Peyer's patch (tissue), 4 donors: Measurements from ENCODE around the gene GNAQ.

Source experiments
- POLR2A ChIP-seq, 2 donors: fragments of 450-650 bp; IDR thresholded peaks; one replicate each; pipeline ENCODE4 v1.5.1; 2017; ENCODE audit warnings: antibody characterized with exemption in 2 of 2, mild to moderate bottlenecking in 2 of 2, moderate library complexity in 2 of 2
- TF ChIP-seq, protein P1 (sequence below), 6 experiments: fragments of 450-650 bp in 4 of 6; fragments of 200-600 bp in 2 of 6; sonication (generic) in 1 of 6; IDR thresholded peaks; one replicate each; pipeline ENCODE4 v1.5.1; 2017 to 2019; ENCODE audit warnings: antibody characterized with exemption in 6 of 6, mild to moderate bottlenecking in 3 of 6, moderate library complexity in 1 of 6

DNA sequence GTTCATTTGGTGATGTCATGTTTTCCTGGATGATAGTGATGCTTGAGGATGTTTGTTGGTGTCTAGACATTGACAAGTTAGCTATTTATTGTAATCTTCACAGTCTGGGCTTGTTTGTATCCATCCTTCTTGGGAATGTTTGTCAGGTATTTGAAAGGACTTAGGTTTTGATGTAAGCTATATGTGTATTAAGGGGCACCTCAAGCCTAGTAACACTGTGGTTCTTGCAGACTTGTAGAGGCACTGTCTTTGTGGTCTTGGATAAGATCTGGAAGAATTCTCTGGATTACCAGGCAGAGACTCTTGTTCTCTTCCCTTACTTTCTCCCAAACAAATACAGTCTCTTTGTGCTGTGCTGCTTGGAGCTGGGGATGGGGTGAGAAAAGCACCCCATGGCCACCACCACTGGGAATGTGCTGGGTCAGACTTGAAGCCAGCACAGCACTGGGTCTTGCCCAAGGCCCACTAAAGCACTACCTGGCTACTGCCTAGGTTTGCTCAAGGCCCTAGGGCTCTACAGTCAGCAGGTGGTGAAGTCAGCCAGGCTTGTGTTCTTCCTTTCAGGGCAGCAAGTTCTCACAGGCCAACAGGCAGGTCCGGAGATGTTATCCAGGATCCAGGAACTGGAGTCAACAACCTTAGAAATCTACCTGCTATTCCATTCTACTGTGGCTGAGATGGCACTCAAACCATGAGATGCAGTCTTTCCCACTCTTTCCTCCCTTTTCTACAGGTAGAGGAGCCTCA, 334.2 kb downstream of the GNAQ start:
- TF ChIP-seq, protein P1, sequence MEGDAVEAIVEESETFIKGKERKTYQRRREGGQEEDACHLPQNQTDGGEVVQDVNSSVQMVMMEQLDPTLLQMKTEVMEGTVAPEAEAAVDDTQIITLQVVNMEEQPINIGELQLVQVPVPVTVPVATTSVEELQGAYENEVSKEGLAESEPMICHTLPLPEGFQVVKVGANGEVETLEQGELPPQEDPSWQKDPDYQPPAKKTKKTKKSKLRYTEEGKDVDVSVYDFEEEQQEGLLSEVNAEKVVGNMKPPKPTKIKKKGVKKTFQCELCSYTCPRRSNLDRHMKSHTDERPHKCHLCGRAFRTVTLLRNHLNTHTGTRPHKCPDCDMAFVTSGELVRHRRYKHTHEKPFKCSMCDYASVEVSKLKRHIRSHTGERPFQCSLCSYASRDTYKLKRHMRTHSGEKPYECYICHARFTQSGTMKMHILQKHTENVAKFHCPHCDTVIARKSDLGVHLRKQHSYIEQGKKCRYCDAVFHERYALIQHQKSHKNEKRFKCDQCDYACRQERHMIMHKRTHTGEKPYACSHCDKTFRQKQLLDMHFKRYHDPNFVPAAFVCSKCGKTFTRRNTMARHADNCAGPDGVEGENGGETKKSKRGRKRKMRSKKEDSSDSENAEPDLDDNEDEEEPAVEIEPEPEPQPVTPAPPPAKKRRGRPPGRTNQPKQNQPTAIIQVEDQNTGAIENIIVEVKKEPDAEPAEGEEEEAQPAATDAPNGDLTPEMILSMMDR (IDR thresholded peaks at IDR 0.05): no peak
- TF ChIP-seq POLR2A (IDR thresholded peaks at IDR 0.05): no peak
